ENCODE measurements around the gene PRKAG1.

PRKAG1 gene

DNA sequence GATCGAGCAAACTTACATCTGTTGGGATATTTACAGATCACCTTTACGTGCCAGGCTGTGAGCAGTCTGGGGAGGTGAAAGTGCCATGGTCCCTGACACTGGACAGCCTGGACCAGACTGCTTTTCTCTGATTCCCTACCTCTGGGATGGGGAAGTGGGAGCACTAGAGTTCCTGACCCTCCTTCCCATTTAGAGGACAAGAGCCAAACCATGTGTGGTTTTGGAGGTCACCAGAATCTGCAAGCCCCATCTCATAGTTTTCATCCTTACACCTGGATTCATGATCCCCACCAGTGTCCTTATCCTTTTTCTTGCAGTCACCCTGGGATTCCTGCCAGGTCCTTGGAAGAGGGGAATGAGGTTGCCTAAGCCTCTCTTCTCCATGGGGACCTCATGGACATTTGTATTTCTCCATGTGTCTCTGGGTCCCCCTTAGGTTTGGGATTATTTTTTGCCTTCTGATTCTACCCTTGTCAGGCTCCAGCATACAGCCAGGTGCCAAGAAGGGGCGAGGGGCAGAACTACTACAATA lies 45.6 kb downstream of the PRKAG1 start:
- H3K4me3 ChIP-seq (ENCODE audit: control insufficient read depth, low read depth, low read length): no peak overlapping the region
- DNase-seq (ENCODE audit: low read depth): no peak
- TF ChIP-seq, protein P1, sequence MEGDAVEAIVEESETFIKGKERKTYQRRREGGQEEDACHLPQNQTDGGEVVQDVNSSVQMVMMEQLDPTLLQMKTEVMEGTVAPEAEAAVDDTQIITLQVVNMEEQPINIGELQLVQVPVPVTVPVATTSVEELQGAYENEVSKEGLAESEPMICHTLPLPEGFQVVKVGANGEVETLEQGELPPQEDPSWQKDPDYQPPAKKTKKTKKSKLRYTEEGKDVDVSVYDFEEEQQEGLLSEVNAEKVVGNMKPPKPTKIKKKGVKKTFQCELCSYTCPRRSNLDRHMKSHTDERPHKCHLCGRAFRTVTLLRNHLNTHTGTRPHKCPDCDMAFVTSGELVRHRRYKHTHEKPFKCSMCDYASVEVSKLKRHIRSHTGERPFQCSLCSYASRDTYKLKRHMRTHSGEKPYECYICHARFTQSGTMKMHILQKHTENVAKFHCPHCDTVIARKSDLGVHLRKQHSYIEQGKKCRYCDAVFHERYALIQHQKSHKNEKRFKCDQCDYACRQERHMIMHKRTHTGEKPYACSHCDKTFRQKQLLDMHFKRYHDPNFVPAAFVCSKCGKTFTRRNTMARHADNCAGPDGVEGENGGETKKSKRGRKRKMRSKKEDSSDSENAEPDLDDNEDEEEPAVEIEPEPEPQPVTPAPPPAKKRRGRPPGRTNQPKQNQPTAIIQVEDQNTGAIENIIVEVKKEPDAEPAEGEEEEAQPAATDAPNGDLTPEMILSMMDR (conservative IDR thresholded peaks at IDR 0.05; ENCODE audit: control insufficient read depth, insufficient read depth, low read depth, low read length): no peak

DNA sequence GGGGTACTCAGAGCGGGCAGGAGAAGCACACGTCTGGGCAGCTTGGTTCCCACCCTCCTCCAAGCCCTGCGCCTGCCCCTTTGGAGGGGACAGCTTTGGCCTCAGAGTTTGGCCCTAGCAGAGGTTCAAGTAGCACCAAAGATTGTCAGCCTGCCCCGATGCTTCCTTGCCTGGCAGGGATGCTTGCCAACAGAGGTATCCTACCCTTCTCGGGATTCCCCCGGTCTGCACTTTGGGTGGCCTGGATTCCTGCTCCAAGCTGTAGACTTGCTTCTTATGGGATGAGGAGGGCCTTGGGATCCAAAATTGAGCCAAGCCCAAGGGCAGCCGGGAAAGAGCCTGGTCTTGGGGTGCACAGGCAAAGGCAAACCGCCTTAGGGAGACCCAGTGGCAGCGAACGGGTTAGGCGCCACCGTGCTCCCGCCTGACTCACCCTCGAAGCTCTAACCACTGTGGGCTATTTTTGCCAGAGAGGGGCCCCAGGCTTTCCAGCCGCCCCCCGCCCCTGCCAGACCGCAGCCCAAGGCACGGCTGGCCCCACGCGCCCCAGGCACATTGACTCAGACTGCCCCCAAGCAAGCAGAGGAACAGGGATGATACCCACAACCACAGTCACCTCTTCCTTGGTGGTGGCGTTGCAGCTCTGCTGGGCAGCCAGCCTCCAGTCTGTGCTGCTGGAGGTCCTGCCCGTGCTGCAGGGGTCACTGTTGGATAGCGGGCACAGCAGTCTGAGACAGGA lies 46.2 kb downstream of the PRKAG1 start:
- DNase-seq (ENCODE audit: low read depth): no peak
- TF ChIP-seq, protein P1 (conservative IDR thresholded peaks at IDR 0.05; ENCODE audit: control insufficient read depth, insufficient read depth, low read depth, low read length): no peak
- H3K4me3 ChIP-seq (ENCODE audit: control insufficient read depth, low read depth, low read length): no peak overlapping the region

DNA sequence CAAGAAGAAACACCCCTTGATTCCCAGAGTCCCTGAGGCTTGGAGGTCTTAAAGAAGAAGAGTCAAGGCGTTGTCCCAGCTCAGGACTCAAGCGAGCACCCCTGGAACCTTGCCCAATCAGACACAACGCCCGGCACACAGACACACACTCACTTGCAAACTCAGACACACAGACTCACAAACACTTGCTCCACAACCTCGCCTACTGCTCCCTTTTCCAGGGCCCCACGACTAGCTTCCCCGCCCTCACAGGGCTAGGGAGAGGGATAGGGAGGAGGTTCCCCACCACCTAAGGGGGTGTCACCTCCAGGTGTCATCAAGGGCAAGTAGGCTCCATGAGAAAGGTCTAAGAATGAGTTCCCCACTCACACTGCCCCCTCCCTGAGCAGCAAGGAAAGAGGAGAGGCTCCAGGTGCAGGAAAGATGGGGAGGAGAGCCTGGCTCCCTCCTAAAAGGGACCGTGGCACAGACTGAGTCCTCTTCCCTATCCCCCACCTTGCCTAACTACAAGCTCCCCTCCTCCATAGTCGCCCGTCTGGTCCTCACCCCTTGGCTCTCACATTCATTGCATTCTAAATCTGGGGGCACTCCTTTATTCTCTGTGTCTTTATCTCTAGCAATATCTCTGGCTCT lies 47.8 kb downstream of the PRKAG1 start:
- H3K4me3 ChIP-seq (ENCODE audit: control insufficient read depth, low read depth, low read length): no peak overlapping the region
- no peak for DNase-seq (ENCODE audit: low read depth)
- TF ChIP-seq, protein P1 (conservative IDR thresholded peaks at IDR 0.05; ENCODE audit: control insufficient read depth, insufficient read depth, low read depth, low read length): no peak

DNA sequence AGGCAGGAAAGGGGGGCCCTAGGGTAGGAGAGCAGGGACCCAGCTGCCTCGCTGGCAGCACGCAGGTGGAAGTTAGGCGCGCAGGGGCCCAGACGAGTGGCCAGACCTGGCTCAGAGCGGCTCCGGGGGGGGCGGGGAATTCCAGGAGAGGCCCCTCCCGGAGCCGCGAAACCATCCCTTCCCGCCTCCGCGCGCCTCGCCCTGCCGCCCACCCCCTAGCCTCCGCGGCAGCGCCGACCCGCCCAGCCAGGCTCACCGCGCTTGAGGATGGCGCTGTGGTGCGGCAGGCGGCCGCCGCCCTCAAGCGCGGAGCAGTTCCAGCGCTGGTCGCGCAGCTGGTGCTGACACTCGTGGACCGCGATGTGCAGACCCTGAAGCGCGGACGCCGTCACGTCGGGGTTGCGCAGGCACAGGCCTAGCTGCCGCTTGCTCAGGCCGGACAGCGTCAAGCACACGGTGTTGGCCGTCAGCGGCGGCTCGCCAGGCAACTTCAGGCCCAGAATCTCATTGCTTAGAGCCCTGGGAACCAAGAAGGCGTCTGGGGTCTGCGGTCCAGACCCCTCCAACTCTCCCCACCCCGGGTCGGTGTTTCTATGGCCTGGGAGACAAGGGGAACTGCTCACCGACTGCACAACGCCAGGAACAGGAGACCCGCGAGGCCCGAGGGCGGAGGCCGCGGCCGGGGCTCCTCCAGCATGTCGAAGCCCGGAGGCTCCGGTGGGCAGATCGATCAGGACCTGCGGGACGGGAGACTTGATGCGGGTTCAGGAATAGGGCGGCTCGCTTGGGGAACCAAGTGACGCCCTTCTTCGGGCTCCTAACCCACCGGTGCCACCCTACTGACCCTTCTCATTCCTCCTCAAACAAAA lies 48.5 kb downstream of the PRKAG1 start:
- TF ChIP-seq, protein P1 (conservative IDR thresholded peaks at IDR 0.05; ENCODE audit: control insufficient read depth, insufficient read depth, low read depth, low read length): no peak
- DNase-seq (ENCODE audit: low read depth): no peak
- no peak overlapping the region for H3K4me3 ChIP-seq (ENCODE audit: control insufficient read depth, low read depth, low read length)

DNA sequence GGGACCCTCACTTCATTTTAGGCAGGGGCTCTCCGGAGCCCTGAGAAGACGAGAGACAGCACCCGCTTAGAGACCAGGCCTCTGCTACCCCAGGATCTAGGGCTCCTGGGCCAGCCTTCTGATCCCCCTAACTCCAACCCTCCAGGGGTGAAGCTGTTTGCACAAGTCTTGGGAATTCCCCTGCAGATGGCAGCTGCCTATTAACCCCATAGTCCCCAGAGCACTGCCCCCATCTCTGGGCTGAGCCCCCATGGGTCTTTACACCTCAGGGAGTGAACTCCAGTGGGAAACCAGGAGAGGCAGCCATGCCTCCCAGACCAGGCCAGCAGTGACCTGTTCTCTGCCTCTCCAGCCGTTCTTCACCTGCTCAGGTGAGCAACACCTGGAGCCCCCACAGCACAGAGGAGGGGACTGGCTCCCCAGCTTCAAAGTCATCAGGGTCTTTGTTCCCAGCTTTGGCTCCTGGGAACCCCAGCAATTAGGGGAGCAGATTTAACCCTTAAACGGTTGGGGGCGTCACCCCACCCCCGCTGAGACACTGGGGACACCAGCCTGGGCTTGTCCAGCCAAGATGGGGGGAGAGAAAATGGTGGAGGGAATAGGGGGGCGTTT lies 49.3 kb downstream of the PRKAG1 start:
- TF ChIP-seq, protein P1 (conservative IDR thresholded peaks at IDR 0.05; ENCODE audit: control insufficient read depth, insufficient read depth, low read depth, low read length): no peak
- no peak for DNase-seq (ENCODE audit: low read depth)
- H3K4me3 ChIP-seq (ENCODE audit: control insufficient read depth, low read depth, low read length): no peak overlapping the region

DNA sequence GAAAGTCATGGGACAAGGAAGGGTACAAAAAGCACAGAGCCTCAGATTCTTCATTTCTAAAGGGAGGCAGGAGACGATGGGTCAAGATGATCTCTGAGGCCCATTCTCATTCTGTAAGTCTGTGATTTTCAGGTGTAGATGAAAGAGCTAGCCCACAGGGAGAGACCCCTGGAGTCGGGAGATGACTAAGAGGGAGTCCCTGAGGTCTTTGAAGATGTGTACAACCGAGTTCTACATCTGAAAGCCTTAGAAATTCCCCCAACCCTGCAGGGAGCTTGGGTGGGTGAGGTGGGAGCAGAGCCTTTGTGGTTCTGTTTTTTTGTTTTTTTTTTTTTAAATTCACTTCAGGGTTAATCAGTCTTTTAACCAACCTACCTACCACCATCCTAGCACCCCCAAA lies 50.1 kb downstream of the PRKAG1 start:
- no peak for DNase-seq (ENCODE audit: low read depth)
- H3K4me3 ChIP-seq (ENCODE audit: control insufficient read depth, low read depth, low read length): no peak overlapping the region
- TF ChIP-seq, protein P1 (conservative IDR thresholded peaks at IDR 0.05; ENCODE audit: control insufficient read depth, insufficient read depth, low read depth, low read length): no peak
